Activated naive CD8-positive, alpha-beta T cell treated with anti-CD3 and anti-CD28 coated beads, Interleukin-2, amount 50 U/mL, for 16 hours (primary cell): ENCODE results near the gene THSD7A.

Experiments
- DNase-seq: peaks from one replicate; pipeline ENCODE4 v3.0.0-alpha.2; 2020; ENCODE audit warnings: low read depth, low spot score

Gene THSD7A

DNA sequence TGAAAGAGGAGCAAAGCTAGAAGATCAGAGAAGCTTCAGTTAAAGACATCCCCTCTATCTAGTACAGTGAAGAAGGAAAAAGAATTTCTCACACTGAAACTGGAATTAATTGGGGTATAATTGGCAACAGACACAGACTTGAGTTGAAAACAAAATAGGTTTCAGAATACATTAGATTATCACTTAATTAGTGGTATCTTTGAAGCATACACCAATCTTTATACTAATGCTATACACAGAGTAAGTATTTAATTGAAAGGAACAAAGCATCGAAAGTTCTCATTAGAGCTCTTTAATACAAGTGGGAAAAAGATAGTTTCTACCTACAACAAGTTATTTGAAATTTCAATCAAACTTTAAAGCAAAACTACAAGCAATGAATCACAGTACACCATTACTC, 128.2 kb downstream of the THSD7A start:
- DNase-seq, result no peak

GRCh38 chr7:11702938-11703337, 129.1 kb downstream of the THSD7A start:
- DNase-seq, result no peak

DNA sequence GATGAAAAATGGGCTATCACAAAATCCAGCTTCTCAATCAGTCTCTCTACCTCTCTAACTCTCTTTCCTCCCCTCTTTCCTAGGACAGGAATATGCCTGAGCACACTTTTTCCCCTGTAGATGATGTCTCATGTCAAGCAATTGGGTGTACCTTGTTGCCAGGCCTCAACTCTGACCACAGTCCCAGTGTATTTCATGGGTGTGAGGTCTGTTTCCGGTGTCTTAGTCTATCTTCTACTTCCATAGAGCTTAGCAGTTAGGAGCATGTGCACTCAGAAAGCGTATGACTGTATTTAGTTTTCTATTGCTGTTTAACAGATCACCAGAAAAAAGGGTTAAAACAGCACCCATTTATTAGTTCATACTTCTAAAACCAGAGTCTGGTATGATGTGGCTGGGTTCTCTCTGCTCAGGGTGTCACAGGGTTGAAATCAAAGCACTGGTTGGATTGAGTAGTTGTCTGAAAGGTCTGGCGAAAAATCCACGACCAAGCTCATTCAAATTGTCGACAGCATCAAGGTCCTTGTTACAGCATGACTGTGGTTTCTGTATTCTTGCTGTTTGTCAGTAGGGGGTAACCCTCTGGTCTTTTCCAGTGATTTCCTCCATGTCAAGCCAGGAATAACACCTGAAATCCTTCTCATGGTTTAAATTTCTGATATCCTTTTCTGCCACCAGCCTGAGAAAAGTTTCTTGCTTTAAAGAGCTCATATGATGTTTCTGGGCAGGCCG, 130.0 kb downstream of the THSD7A start:
- DNase-seq, result no peak

DNA sequence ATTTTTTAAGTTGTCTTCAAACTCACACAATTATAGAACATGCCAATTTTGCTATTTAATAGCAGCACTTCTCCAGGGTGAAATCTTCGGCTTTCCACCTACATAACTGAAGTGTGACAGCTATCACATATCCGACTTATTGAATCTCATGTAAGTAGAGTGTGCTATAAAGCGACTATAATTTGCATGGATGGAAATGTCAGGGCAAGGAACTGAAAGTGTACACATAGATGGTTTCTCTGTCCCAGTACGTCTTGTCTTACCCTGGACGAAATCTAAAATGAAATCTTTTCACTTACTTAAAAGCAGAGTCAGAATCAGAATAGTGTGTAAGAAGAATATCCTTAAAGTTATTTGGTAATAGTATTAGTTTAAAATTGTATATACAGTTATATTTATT, 132.3 kb downstream of the THSD7A start:
- DNase-seq, result no peak

DNA sequence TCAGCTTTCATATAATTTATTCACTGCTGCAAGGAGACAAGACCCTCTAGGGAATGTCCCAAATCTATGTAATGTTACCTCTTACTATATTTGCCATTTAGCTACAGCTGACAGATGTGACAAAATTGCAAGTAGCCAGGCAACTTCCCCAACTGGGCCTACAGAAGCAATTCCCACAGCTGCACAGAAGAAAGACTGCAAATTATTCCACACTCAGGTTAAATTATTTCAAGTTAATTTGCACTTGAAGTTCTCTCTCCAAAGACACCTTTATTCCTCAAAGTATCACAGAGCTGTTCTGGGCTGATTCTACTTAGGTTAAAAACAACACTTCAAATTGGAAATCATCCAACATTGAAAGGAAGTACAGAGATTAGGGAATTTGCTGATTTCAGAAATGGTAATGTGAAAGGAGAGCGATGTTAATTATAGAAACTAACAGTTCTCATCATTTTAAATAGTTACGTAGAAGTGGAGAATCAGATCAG, 133.6 kb downstream of the THSD7A start:
- no peak for DNase-seq

- no peak for DNase-seq
These were observed 141.6 kb downstream of the THSD7A start for GRCh38 chr7:11690395-11690794.

DNA sequence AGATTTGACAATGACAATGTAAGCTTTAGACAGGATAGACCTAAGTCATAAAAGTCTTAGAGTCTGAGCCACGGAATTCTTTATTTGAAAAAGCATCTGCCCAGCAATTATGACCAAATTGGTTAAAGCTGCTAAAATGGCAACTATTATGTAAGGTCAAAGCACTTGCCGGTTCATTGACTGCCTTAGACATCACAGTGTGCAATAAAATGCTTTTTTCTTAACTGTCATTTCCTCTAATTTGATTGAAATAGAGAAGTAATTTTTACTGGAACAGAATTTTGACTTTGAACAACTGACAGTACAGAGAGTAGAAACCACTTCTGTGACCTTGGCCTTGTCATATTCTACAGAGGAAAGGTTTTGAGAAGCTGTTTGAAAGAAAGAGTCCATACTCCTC, 142.9 kb downstream of the THSD7A start:
- no peak for DNase-seq

DNA sequence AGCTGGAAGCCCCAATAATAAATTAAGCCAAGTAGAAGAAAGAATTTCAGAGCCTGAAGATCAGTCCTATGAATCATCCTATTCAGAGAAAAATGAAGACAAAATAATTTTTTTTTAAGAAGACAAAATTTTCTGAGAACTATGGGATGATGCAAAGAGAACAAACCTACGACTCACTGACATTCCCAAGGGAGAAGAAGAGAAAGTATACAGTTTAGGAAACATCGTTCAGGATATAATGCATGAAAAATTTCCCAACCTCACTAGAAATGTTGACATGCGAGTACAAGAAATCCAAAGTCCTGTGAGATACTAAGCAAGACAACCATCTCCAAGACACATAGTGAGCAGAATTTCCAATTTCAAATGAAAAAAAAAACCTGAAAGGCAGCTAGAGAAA, 150.5 kb downstream of the THSD7A start:
- DNase-seq, result no peak

GRCh38 chr7:11675163-11675562, 156.8 kb downstream of the THSD7A start:
- DNase-seq, result no peak

GRCh38 chr7:11668727-11669126, 163.3 kb downstream of the THSD7A start:
- no peak for DNase-seq

DNA sequence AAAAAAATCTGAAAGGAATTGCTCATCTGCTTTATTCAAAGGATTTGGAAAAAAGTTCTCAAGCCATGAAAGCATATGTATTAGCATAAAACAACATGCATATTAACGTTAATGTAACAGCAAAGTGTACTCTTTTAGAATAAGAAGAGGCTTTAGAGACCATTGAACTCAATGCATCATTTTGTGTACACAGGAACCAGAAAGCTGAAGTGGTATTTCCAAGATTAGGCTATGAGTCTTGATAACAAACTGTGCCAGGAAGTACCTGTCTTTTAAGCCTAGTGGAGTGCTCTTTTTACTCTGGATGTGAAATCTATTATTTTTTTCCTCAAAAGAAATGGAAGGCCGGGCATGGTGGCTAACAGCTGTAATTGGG, 164.2 kb downstream of the THSD7A start:
- no peak for DNase-seq

GRCh38 chr7:11667071-11667809, 164.8 kb downstream of the THSD7A start:
- no peak for DNase-seq

DNA sequence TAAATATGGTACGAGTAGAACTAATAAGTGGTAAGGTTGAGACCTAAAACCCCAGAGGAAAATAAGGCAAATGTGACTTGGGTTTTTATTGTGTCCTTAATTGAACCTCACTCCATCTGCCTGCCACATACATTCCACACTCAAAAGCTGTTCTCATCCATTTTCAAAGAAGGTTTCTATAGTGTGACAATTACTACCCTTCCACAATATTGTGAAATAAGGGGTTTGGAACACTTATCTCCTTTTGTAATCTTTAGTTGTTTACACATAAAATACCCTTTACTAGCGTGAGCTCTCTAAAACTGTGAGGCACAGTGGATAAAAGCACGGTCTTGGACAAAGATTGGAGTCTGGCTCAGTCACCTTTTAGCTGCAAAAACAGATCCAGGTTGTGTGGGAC, 166.6 kb downstream of the THSD7A start:
- DNase-seq, result no peak

- no peak for DNase-seq
These were observed 176.4 kb downstream of the THSD7A start for GRCh38 chr7:11655642-11656041.

GRCh38 chr7:11655163-11655562, 176.8 kb downstream of the THSD7A start:
- no peak for DNase-seq

- DNase-seq, result no peak
These were observed 181.5 kb downstream of the THSD7A start for GRCh38 chr7:11650500-11650899.

DNA sequence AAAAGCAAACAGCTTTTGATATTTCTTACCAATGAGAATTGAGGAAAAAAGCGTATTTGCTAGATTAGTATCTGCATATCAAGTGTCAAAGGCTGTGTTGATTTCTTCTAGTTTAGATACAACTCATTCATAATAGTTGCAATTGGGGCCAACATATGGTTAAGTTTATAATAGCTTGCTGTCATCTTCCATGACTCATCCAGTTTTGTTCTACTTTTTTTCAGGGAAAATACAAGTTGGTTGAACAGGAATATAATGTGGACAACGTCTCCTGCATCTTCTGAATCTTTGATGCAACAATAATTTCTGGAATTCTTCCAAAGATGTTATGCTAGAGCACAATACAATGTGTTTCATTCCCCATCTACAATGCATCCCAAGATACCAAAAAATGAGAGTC, 182.0 kb downstream of the THSD7A start:
- no peak for DNase-seq

- no peak for DNase-seq
These were observed 183.0 kb downstream of the THSD7A start for GRCh38 chr7:11648980-11649379.

DNA sequence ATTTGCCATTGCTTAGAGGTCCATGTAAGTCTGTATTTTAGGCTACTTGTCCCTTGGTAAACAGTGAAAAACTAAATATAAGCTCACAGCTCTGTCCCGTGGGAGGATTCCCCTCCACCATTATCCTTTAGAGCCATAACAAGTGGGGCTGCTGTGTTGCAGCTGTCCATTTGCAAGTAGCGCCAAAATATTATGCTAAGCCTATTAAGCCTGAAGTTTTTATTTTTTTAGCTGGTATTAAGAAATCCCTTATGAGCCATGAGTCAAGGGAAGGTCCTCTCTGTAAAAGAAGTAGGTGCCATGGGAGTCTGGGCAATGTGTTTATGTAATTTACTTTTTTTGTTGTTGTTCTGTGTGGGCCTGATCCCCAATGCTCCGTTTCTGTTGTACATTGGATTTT, 183.9 kb downstream of the THSD7A start:
- DNase-seq, result no peak

DNA sequence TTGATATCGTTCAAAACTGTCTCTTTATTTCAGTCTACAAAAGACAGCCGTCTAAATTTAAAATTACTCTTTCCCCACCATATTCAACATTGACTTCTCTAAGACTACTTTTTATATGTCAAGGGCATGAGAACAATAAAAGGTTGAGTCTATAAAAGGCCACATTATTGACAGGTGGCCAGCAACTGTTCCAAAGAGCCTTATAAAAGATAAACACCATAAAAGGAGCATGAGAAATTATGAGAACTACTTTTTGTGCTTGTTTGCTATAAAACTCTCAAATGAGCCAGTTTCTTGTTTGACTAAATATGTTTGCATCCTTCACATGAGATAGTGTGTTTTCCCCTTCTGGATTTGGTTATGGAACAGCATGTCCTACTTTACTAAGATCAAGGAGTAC, 189.2 kb downstream of the THSD7A start:
- DNase-seq, result no peak

- no peak for DNase-seq
These were observed 189.7 kb downstream of the THSD7A start for GRCh38 chr7:11642276-11642675.

DNA sequence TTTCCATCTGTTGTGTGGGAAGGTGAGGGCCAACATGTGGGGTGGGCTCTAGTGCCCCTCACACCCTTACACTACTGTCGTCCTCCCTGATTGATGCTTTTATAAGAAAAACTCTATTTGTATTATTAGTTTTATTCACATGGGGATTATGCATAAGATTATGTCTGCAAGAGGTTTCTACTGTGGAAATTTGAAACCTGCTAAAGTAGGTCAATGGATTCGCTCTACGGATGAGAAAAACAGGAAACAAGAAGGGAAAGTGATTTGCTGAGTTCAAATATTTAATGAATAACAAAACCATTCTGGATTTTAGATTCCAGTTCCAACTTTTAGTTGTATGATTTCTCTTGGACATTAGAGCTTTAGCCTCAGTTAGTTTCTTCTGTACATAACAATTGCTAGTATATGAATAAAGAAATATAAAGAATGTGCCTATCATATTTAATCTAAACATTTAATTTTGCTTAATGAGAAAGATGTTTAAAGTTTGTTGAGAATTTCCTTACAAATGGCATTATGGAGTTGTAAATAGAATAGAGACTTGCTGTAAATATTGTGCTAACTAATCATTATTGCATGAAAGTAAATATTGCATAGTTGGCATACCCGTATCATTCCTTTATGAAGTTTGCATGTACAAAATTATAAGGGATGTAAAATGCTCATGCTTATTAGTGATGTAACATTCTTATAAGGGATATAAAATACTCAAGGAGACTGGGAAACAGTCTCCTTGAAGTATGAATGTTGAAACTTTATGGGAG, 193.8 kb downstream of the THSD7A start:
- no peak for DNase-seq

GRCh38 chr7:11636274-11636673, 195.7 kb downstream of the THSD7A start:
- no peak for DNase-seq
